Gastrocnemius medialis (tissue), 4 donors: Measurements from ENCODE around the gene FUS. TPM values are rescaled to one million over a fixed set of nuclear protein-coding genes. Genes with fewer than 3 reads are reported as not detected.
A peak's percentile ranks its signal among the peaks of the same experiment; 100 is the strongest.
"Not testable (repeated sequence)": the region's sequence is repeated elsewhere in the genome, so short reads cannot be mapped to it uniquely, and the experiment has no call there.

Experiments
- ATAC-seq, 2 donors: fragments of 150-250 bp; one replicate each; pipeline ENCODE4 v1.9.1; 2016
- DNase-seq, 2 donors: peaks; one replicate each; pipeline ENCODE4 v3.0.0-alpha.2; 2019
- H3K27ac ChIP-seq, 4 donors: fragments of 200-600 bp; sonication (generic); 1 replicate in 1 of 4; 2 replicates in 3 of 4; pipeline ENCODE4 v1.5.1; 2016 to 2018; ENCODE audit warnings: mild to moderate bottlenecking in 2 of 4, moderate library complexity in 1 of 4
- H3K27me3 ChIP-seq, 3 donors: fragments of 200-600 bp; sonication (generic) in 2 of 3; 1 replicate in 1 of 3; 2 replicates in 2 of 3; pipeline versions ENCODE4 v1.5.1 to v1.6.0; 2016 to 2019; ENCODE audit warnings: mild to moderate bottlenecking in 1 of 3, moderate library complexity in 1 of 3
- H3K36me3 ChIP-seq, 2 donors: fragments of 200-600 bp; sonication (generic) in 1 of 2; one replicate each; pipeline ENCODE4 v1.5.1; 2017 to 2018
- H3K4me1 ChIP-seq, 2 donors: fragments of 200-600 bp; sonication (generic) in 1 of 2; one replicate each; pipeline ENCODE4 v1.5.1; 2016 to 2017; ENCODE audit warnings: mild to moderate bottlenecking in 2 of 2
- H3K4me3 ChIP-seq, 4 donors: fragments of 200-600 bp; sonication (generic) in 3 of 4; 1 replicate in 1 of 4; 2 replicates in 3 of 4; pipeline ENCODE4 v1.5.1; 2016 to 2019; ENCODE audit warnings: mild to moderate bottlenecking in 2 of 4
- H3K9me3 ChIP-seq, 3 donors: fragments of 200-600 bp; sonication (generic) in 2 of 3; 1 replicate in 1 of 3; 2 replicates in 2 of 3; pipeline ENCODE4 v1.5.1; 2016 to 2019
- CTCF ChIP-seq, 5 experiments: fragments of 450-650 bp in 3 of 5; fragments of 200-600 bp in 2 of 5; sonication (generic) in 2 of 5; IDR thresholded peaks in 4 of 5; conservative IDR thresholded peaks in 1 of 5; 1 replicate in 4 of 5; 2 replicates in 1 of 5; pipeline ENCODE4 v1.5.1; 2016 to 2019; ENCODE audit warnings: antibody characterized with exemption in 5 of 5, mild to moderate bottlenecking in 3 of 5, moderate library complexity in 3 of 5
- POLR2A ChIP-seq, 2 donors: fragments of 450-650 bp; IDR thresholded peaks; one replicate each; pipeline ENCODE4 v1.6.1; 2017; ENCODE audit warnings: antibody characterized with exemption in 2 of 2, mild to moderate bottlenecking in 2 of 2, moderate library complexity in 2 of 2
- in situ Hi-C, 4 donors: fragments of 200-750 bp; cut with MboI; loops; one replicate each; pipeline versions ENCODE4 v1.15.0 to v1.8.0; 2017; ENCODE audit warnings: low sequenced_read_pairs in 4 of 4
- intact Hi-C: fragments of 100-400 bp; cut with DNase I; formaldehyde crosslinking; loops from one replicate; pipeline ENCODE4 v1.15.1; 2023; ENCODE audit warnings: low total_unique reads
- total RNA-seq, 4 donors: library from RNA; depleted of rRNA; stranded (reverse); fragments of >200 nt; gene quantifications; one replicate each; pipeline versions ENCODE4 v1.1.0 to v1.2.3, GENCODE V29; 2016

Gene FUS
- total RNA-seq, 4 donors from 2014 or later, result 20.6 to 45.9 (median 35.1) TPM

GRCh38 chr16:31199430-31200041 is 19.6 kb downstream of the FUS start:
- ATAC-seq, result no peak
- intact Hi-C loops, result no loop called here
- TF ChIP-seq POLR2A (IDR thresholded peaks at IDR 0.05) (no peak), CTCF (IDR thresholded peaks at IDR 0.05 in 4 of 5, conservative IDR thresholded peaks at IDR 0.05 in 1 of 5) (no peak)
- in situ Hi-C loops, result loop anchor here in 2 of 4 donors (25.0 kb wide), 2 partner anchors 213 to 663 kb away; partner anchors contain the start of gene ZNF267 (in 2 of the 2)
- DNase-seq, result no peak
- no peaks in the 10 kb centered on the region for H3K9me3 ChIP-seq
- no peak overlapping the region for H3K27ac ChIP-seq
- H3K4me1 ChIP-seq, result peaks cover 9 to 16% of the 10 kb centered on the region in 2 donors
- no peak overlapping the region for H3K4me3 ChIP-seq
- H3K27me3 ChIP-seq, result no peaks in the 10 kb centered on the region
- peaks cover 0 to 31% of the 10 kb centered on the region in 2 donors for H3K36me3 ChIP-seq

- intact Hi-C loops, H3K9me3 ChIP-seq, ATAC-seq, H3K4me3 ChIP-seq, H3K27me3 ChIP-seq, DNase-seq, H3K27ac ChIP-seq: not testable (repeated sequence)
- H3K36me3 ChIP-seq, result peaks cover 0 to 25% of the 10 kb centered on the region in 2 donors
- in situ Hi-C loops, result loop anchor here in 1 of 4 donors (25.0 kb wide), 1 partner anchor 212 kb away; no protein-coding TSS in a partner anchor
- H3K4me1 ChIP-seq, result peaks cover 9 to 16% of the 10 kb centered on the region in 2 donors
These were observed 20.2 kb downstream of the FUS start for GRCh38 chr16:31200111-31200510.

GRCh38 chr16:31200821-31201568 is 21.1 kb downstream of the FUS start:
- peaks cover 9 to 16% of the 10 kb centered on the region in 2 donors for H3K4me1 ChIP-seq
- H3K27ac ChIP-seq, result no peak overlapping the region
- intact Hi-C loops, result no loop called here
- no peaks in the 10 kb centered on the region for H3K27me3 ChIP-seq
- DNase-seq (no peak), ATAC-seq (no peak)
- in situ Hi-C loops, result loop anchor here in 1 of 4 donors (25.0 kb wide), 1 partner anchor 211 kb away; no protein-coding TSS in a partner anchor
- peaks cover 0 to 16% of the 10 kb centered on the region in 2 donors for H3K36me3 ChIP-seq
- no peaks in the 10 kb centered on the region for H3K9me3 ChIP-seq
- peak overlapping the region in 1 of 4 donors; percentile 59 for H3K4me3 ChIP-seq
- TF ChIP-seq CTCF (IDR thresholded peaks at IDR 0.05 in 4 of 5, conservative IDR thresholded peaks at IDR 0.05 in 1 of 5) (no peak), POLR2A (IDR thresholded peaks at IDR 0.05) (no peak)

GRCh38 chr16:31201582-31202413 is 21.9 kb downstream of the FUS start:
- H3K9me3 ChIP-seq, result no peaks in the 10 kb centered on the region
- H3K27me3 ChIP-seq, result no peaks in the 10 kb centered on the region
- TF ChIP-seq CTCF (IDR thresholded peaks at IDR 0.05 in 4 of 5, conservative IDR thresholded peaks at IDR 0.05 in 1 of 5) (no peak), POLR2A (IDR thresholded peaks at IDR 0.05) (no peak)
- H3K4me3 ChIP-seq, result peak overlapping the region; percentile 59 to 77 (median 62)
- peaks cover 0 to 8% of the 10 kb centered on the region in 2 donors for H3K36me3 ChIP-seq
- H3K4me1 ChIP-seq, result peaks cover 9 to 16% of the 10 kb centered on the region in 2 donors
- in situ Hi-C loops (loop anchor here in 1 of 4 donors (25.0 kb wide), 1 partner anchor 211 kb away; no protein-coding TSS in a partner anchor), intact Hi-C loops (no loop called here)
- peak in 1 of 2 donors; percentile 42 for ATAC-seq
- H3K27ac ChIP-seq, result peak overlapping the region in 2 of 4 donors; percentile 51 to 67
- DNase-seq, result no peak
